Measurements from ENCODE around the gene DLEU7.

The DLEU7 gene

DNA sequence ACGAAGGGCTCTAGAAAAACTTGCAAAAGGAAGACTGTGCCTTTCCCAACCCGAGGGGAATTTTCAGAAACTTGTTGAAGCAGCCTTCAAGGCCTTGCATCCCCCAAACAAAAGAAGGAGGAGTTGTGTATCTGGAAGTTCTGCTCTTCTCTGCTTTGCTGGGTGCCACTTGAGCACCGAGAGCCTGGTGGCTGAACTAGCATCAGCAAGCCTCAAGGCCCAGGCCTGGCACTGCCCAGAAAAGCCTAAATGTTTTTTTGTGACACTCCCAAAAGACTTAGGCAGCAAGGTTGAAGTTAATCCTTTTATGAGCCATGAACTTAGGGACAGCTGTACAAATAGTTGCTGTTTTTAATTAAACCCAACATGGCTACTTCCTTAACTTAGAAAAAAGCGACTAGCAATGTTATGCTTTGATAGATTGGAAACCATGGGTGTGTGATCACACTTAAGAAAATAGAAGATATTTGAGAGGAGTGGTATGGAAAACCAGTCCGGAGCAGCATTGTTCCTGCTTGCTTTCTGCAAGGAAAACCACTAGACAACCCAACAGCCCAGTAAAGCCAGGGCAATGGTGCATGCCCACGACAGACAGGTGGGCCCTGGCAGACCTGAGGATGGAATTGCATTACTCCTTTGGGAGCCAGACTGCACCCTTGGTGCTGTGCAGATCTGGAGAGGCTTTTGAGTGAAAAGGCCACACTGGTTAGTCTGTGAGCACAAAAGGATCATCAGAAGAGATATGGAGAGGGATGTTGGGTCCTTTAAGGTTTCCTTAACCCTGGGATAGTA lies 788 bp upstream of the DLEU7 start:
- Histone ChIP-seq H3K79me2 (ENCODE audit: low read length) (no peaks in the 10 kb centered on the region), H3K27ac (ENCODE audit: low read length) (no peak overlapping the region), H3K27me3 (ENCODE audit: low read depth, low read length) (peaks cover 16% of the 10 kb centered on the region), H3K4me2 (ENCODE audit: low read length) (no peak overlapping the region), H3K9me3 (ENCODE audit: insufficient read depth, low read length) (no peaks in the 10 kb centered on the region), H2AFZ (ENCODE audit: low read depth, low read length) (no peak overlapping the region), H3K36me3 (replicated peaks; ENCODE audit: low read depth, low read length) (no peaks in the 10 kb centered on the region), H3K4me3 (ENCODE audit: low read length) (no peak overlapping the region), H3K4me1 (ENCODE audit: low read length) (peaks cover 20% of the 10 kb centered on the region), H4K20me1 (ENCODE audit: insufficient read depth, low read length) (no peaks in the 10 kb centered on the region), H3K9ac (ENCODE audit: low read length) (no peak overlapping the region)
- TF ChIP-seq EZH2phosphoT487 (IDR thresholded peaks at IDR 0.05; ENCODE audit: low read depth) (no peak), CTCF (IDR thresholded peaks at IDR 0.05; ENCODE audit: low read depth, low read length) (no peak)

DNA sequence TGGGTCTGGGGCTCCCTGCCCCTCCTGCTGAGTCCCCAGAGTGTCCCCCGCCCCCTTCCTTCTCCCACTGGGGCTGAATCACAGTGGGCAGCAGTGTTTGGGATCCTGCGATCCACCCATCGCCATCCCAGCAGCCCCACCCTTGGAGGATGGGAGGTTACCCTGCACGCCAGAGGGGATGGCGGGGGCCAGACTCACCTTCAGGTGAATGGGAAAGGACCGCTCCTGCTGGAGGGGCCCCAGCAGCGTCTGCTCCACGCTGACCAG lies 569 bp downstream of the DLEU7 start:
- H3K9me3 ChIP-seq (ENCODE audit: insufficient read depth, low read length): no peaks in the 10 kb centered on the region
- H3K79me2 ChIP-seq (ENCODE audit: low read length): no peaks in the 10 kb centered on the region
- H3K9ac ChIP-seq (ENCODE audit: low read length): no peak overlapping the region
- H3K4me3 ChIP-seq (ENCODE audit: low read length): no peak overlapping the region
- H3K36me3 ChIP-seq (replicated peaks; ENCODE audit: low read depth, low read length): no peaks in the 10 kb centered on the region
- no peaks in the 10 kb centered on the region for H4K20me1 ChIP-seq (ENCODE audit: insufficient read depth, low read length)
- TF ChIP-seq CTCF (IDR thresholded peaks at IDR 0.05; ENCODE audit: low read depth, low read length): no peak
- TF ChIP-seq EZH2phosphoT487 (IDR thresholded peaks at IDR 0.05; ENCODE audit: low read depth): no peak
- no peak overlapping the region for H2AFZ ChIP-seq (ENCODE audit: low read depth, low read length)
- H3K4me1 ChIP-seq (ENCODE audit: low read length): peaks cover 13% of the 10 kb centered on the region
- peaks cover 12% of the 10 kb centered on the region; the same call in 1 of the 2 replicates for H3K27me3 ChIP-seq (ENCODE audit: low read depth, low read length)
- no peak overlapping the region for H3K27ac ChIP-seq (ENCODE audit: low read length)
- H3K4me2 ChIP-seq (ENCODE audit: low read length): peak overlapping the region; percentile 24

- H3K9ac ChIP-seq (ENCODE audit: low read length): no peak overlapping the region
- 0 out of 2 replicates have a peak overlapping the region, but pooled peaks have one; percentile 1 for H3K4me3 ChIP-seq (ENCODE audit: low read length)
- no peaks in the 10 kb centered on the region for H3K36me3 ChIP-seq (replicated peaks; ENCODE audit: low read depth, low read length)
- no peaks in the 10 kb centered on the region for H3K9me3 ChIP-seq (ENCODE audit: insufficient read depth, low read length)
- no peaks in the 10 kb centered on the region for H3K79me2 ChIP-seq (ENCODE audit: low read length)
- peak overlapping the region; percentile 24 for H3K4me2 ChIP-seq (ENCODE audit: low read length)
- peaks cover 13% of the 10 kb centered on the region for H3K4me1 ChIP-seq (ENCODE audit: low read length)
- no peak for TF ChIP-seq EZH2phosphoT487 (IDR thresholded peaks at IDR 0.05; ENCODE audit: low read depth)
- TF ChIP-seq CTCF (IDR thresholded peaks at IDR 0.05; ENCODE audit: low read depth, low read length): no peak
- peaks cover 7% of the 10 kb centered on the region; the same call in 1 of the 2 replicates for H3K27me3 ChIP-seq (ENCODE audit: low read depth, low read length)
- no peaks in the 10 kb centered on the region for H4K20me1 ChIP-seq (ENCODE audit: insufficient read depth, low read length)
- H3K27ac ChIP-seq (ENCODE audit: low read length): no peak overlapping the region
- no peak overlapping the region for H2AFZ ChIP-seq (ENCODE audit: low read depth, low read length)
These were observed 1.1 kb downstream of the DLEU7 start for GRCh38 chr13:50842251-50842989.

DNA sequence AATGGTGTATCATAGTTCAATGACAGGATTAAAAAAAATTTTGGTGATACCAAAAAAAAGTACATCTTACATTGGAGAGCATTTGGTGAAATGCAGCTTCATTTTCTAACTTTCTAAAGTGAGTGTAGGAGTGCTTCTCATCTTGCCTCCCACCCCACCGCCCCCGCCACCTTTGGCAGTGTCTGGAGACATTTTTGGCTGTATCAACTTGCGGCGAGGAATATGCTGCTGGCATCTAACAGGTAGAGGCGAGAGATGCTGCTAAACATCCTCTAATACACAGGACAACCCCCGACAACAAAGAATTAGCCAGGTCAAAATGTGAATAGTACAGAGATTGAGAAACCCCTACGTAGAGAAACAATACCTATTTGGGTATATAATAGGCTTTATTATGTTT lies 1.7 kb downstream of the DLEU7 start:
- no peaks in the 10 kb centered on the region for H4K20me1 ChIP-seq (ENCODE audit: insufficient read depth, low read length)
- H3K4me3 ChIP-seq (ENCODE audit: low read length): no peak overlapping the region
- H3K9me3 ChIP-seq (ENCODE audit: insufficient read depth, low read length): no peaks in the 10 kb centered on the region
- no peak overlapping the region for H3K9ac ChIP-seq (ENCODE audit: low read length)
- no peak overlapping the region for H3K27ac ChIP-seq (ENCODE audit: low read length)
- H2AFZ ChIP-seq (ENCODE audit: low read depth, low read length): no peak overlapping the region
- no peak overlapping the region for H3K4me2 ChIP-seq (ENCODE audit: low read length)
- H3K79me2 ChIP-seq (ENCODE audit: low read length): no peaks in the 10 kb centered on the region
- 0 out of 2 replicates have a peak, but pooled peaks cover under 1% of the 10 kb centered on the region for H3K27me3 ChIP-seq (ENCODE audit: low read depth, low read length)
- TF ChIP-seq CTCF (IDR thresholded peaks at IDR 0.05; ENCODE audit: low read depth, low read length): no peak
- TF ChIP-seq EZH2phosphoT487 (IDR thresholded peaks at IDR 0.05; ENCODE audit: low read depth): no peak
- peaks cover 13% of the 10 kb centered on the region for H3K4me1 ChIP-seq (ENCODE audit: low read length)
- no peaks in the 10 kb centered on the region for H3K36me3 ChIP-seq (replicated peaks; ENCODE audit: low read depth, low read length)

Measured in OCI-LY3 (cell line).